ENCODE results near the gene AP5S1.

DNA sequence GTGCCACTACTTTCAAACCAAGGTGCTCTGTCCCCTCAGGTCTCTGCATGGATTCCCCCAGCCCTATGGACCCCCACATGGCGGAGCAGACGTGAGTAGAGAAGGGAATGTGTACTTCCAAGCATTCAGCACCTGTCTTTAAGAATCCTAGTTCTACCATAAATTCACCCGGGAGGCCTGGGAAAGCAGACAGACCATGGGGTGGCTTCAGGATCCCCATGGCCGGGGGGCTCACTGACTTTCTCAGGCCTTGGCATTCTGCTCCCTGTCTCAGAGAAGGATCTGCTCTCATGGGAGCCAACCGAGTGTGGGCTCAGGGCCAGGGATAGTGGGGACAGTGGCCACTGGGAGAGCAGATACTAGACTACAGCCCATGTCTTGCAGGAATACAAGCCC is 22.0 kb upstream of the AP5S1 start:
- no peak for TF ChIP-seq POLR2A (IDR thresholded peaks at IDR 0.05; ENCODE audit: low read length)
- no peak for TF ChIP-seq GATA1 (IDR thresholded peaks at IDR 0.05; ENCODE audit: low read depth, low read length)

Measured in erythroblast (primary cell).